GM10266 (cell line): ENCODE results near the gene RBM44.
"Not testable (repeated sequence)": the region's sequence is repeated elsewhere in the genome, so short reads cannot be mapped to it uniquely, and the experiment has no call there.

ENCODE experiments used
- DNase-seq: peaks from one replicate; pipeline ENCODE4 v3.0.0; 2012; ENCODE audit errors: extremely low spot score
- CTCF ChIP-seq: IDR thresholded peaks from 2 replicates; pipeline ENCODE4 v1.5.1; 2012; ENCODE audit warnings: mild to moderate bottlenecking, low read depth; ENCODE audit not compliant: control insufficient read depth, insufficient read depth; ENCODE audit errors: missing control alignments

Gene RBM44

GRCh38 chr2:237863102-237863511, 64.5 kb downstream of the RBM44 start:
- DNase-seq = no peak
- TF ChIP-seq CTCF = no peak

GRCh38 chr2:237863689-237864443, 65.3 kb downstream of the RBM44 start:
- DNase-seq = no peak
- TF ChIP-seq CTCF = no peak

GRCh38 chr2:237864444-237864931, 65.9 kb downstream of the RBM44 start:
- TF ChIP-seq CTCF = no peak
- DNase-seq = no peak

GRCh38 chr2:237864940-237865622, 66.5 kb downstream of the RBM44 start:
- TF ChIP-seq CTCF = no peak
- DNase-seq = no peak

- TF ChIP-seq CTCF = no peak
- no peak for DNase-seq
Observed at GRCh38 chr2:237865623-237866041, 67.1 kb downstream of the RBM44 start.

- no peak for TF ChIP-seq CTCF
- no peak for DNase-seq
Observed at GRCh38 chr2:237866101-237866621, 67.6 kb downstream of the RBM44 start.

GRCh38 chr2:237867465-237867864, 68.9 kb downstream of the RBM44 start:
- DNase-seq = no peak
- no peak for TF ChIP-seq CTCF

GRCh38 chr2:237868074-237868473, 69.5 kb downstream of the RBM44 start:
- DNase-seq = not testable (repeated sequence)
